HFF-Myc (cell line): ENCODE data around the gene SPEF1.

Experiments used
- DNase-seq: peaks from one replicate; pipeline ENCODE4 v3.0.0-alpha.2; 2011; ENCODE audit warnings: low read depth; ENCODE audit errors: extremely low read depth
- H3K4me3 ChIP-seq: replicated peaks from 2 replicates; pipeline ENCODE4 v1.5.1; 2011; ENCODE audit warnings: low read depth, mild to moderate bottlenecking, control low read depth, low read length
- CTCF ChIP-seq: IDR thresholded peaks from 2 replicates; pipeline ENCODE4 v1.5.1; 2012; ENCODE audit warnings: mild to moderate bottlenecking, low read depth, low read length, control low read depth; ENCODE audit errors: missing control alignments

Gene SPEF1

GRCh38 chr20:3800878-3801260, 19.6 kb upstream of the SPEF1 start:
- no peak for TF ChIP-seq CTCF
- no peak overlapping the region for H3K4me3 ChIP-seq
- no peak for DNase-seq

- TF ChIP-seq CTCF = no peak
- DNase-seq = no peak
Measured at GRCh38 chr20:3800256-3800877, 19.1 kb upstream of the SPEF1 start.

GRCh38 chr20:3798908-3799248, 17.6 kb upstream of the SPEF1 start:
- DNase-seq = no peak
- peak overlapping the region; percentile 94 for H3K4me3 ChIP-seq
- TF ChIP-seq CTCF = no peak

More at GRCh38 chr20:3800256-3800877, 19.1 kb upstream of the SPEF1 start:
- no peak overlapping the region for H3K4me3 ChIP-seq

GRCh38 chr20:3798373-3798768, 17.1 kb upstream of the SPEF1 start:
- TF ChIP-seq CTCF = no peak
- peak overlapping the region; percentile 94 for H3K4me3 ChIP-seq
- DNase-seq = no peak

GRCh38 chr20:3797592-3798372, 16.5 kb upstream of the SPEF1 start:
- no peak for TF ChIP-seq CTCF
- H3K4me3 ChIP-seq = peak overlapping the region; percentile 94
- DNase-seq = no peak

GRCh38 chr20:3797226-3797545, 15.9 kb upstream of the SPEF1 start:
- TF ChIP-seq CTCF = no peak
- DNase-seq = no peak
- peak overlapping the region; percentile 94 for H3K4me3 ChIP-seq
